Astrocyte of the spinal cord (primary cell): ENCODE measurements around the gene PRCC.

Experiments used
- DNase-seq: peaks from one replicate; pipeline ENCODE4 v3.0.0; 2011; ENCODE audit warnings: low read depth, low spot score
- H3K4me3 ChIP-seq: 2 replicates; pipeline ENCODE4 v1.5.1; 2011; ENCODE audit warnings: low read depth, mild to moderate bottlenecking, low read length, moderate library complexity
- in situ Hi-C: cut with HindIII; loops from 2 replicates; pipeline ENCODE4 v1.10.0; 2017; ENCODE audit warnings: low sequenced_read_pairs
- TF ChIP-seq, protein P1 (sequence below): IDR thresholded peaks from 2 replicates; pipeline ENCODE4 v1.5.1; 2012; ENCODE audit warnings: low read depth, mild to moderate bottlenecking, low read length, inconsistent platforms

PRCC gene

DNA sequence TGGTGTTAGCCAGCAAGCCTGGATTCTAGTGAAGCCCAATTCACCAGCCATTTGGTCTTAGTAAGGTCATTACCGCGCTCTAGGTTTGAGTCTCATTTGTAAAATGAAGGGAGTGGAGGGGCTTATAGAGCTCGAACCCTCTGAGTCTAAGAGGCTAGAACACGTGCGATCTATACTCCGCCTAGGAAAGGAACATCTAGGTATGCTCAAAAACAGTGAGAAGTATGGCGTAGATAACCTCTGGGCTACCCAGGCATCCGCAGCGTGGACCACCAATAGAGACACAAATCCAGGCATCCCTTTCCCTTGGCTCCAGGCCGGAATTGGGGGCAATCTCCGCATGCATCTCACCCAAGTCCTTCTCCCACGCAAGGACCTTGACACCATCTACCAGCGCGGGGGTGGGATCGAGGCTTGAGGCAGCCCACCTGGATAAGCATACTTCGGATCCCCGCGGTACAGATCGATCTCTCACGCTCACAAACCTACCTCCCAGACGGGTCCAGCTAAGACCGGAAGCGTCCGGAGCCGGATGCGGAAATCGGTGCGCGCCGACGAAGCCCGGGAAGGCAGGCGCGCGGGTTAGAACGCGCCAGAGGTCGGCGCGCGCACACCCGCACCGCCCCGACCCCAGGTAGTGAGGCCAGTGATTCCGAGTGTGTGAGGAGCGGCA is 39.3 kb upstream of the PRCC start, which contains the start of gene METTL25B:
Gene METTL25B (plus strand): TSS at position 544 of the 673 bp plus-strand sequence. CDS start 636 bp downstream, outside the sequence.
- H3K4me3 ChIP-seq, result peak within 1 kb of the TSS; percentile 96
- peak; percentile 78 for DNase-seq
- TF ChIP-seq, protein P1, sequence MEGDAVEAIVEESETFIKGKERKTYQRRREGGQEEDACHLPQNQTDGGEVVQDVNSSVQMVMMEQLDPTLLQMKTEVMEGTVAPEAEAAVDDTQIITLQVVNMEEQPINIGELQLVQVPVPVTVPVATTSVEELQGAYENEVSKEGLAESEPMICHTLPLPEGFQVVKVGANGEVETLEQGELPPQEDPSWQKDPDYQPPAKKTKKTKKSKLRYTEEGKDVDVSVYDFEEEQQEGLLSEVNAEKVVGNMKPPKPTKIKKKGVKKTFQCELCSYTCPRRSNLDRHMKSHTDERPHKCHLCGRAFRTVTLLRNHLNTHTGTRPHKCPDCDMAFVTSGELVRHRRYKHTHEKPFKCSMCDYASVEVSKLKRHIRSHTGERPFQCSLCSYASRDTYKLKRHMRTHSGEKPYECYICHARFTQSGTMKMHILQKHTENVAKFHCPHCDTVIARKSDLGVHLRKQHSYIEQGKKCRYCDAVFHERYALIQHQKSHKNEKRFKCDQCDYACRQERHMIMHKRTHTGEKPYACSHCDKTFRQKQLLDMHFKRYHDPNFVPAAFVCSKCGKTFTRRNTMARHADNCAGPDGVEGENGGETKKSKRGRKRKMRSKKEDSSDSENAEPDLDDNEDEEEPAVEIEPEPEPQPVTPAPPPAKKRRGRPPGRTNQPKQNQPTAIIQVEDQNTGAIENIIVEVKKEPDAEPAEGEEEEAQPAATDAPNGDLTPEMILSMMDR, result no peak
- in situ Hi-C loops, result no loop called here

DNA sequence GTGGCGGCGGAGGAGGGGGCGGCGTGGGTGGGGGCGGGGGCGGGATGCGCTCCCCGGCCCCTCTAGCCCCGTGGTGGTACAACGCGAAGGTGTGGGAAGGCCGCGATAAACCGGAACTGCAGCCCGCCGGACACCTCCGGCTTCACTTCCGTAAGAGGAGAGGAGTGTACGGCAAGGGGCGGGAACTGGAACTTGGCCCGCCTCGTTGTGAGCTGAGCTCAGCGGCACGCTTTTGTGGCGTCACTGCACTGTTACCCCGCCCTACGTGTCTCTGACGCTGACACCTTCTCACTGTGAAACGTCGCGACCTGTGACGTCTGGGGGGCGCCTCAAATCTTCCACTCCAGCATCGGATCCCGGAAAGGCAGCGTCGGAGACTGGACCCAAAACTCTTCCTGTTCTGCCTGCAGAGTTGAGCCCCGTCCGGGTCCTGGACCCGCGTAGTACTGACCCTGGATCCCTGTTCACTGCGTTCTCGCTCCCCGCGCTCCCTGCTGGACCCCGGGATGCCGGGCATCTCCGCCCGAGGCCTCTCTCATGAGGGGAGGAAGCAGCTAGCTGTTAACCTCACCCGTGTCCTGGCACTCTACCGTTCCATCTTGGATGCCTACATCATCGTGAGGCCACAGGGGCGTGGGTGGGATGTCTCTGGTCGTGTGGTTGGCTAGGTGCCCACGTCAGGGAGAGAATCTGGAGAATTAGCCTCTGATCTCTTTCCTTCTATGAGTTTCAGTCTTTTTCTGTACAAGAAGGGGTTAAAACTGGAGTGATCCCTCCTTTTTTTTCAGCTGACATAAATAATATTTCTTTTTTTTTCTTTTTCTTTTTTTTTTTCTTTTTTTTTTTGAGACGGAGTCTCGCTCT is 38.5 kb upstream of the PRCC start, which contains the start of gene ISG20L2:
Gene ISG20L2 (minus strand): TSS at position 168 of the 864 bp plus-strand sequence. CDS start 1,114 bp downstream, outside the sequence.
- peak; percentile 99 for DNase-seq
- TF ChIP-seq, protein P1, result no peak
- in situ Hi-C loops, result no loop called here
- H3K4me3 ChIP-seq, result peak within 1 kb of the TSS; percentile 96

- TF ChIP-seq, protein P1, result no peak
- in situ Hi-C loops, result no loop called here
- DNase-seq, result no peak
- H3K4me3 ChIP-seq, result no peak overlapping the region
These were observed 33.2 kb upstream of the PRCC start for GRCh38 chr1:156733989-156734584.

DNA sequence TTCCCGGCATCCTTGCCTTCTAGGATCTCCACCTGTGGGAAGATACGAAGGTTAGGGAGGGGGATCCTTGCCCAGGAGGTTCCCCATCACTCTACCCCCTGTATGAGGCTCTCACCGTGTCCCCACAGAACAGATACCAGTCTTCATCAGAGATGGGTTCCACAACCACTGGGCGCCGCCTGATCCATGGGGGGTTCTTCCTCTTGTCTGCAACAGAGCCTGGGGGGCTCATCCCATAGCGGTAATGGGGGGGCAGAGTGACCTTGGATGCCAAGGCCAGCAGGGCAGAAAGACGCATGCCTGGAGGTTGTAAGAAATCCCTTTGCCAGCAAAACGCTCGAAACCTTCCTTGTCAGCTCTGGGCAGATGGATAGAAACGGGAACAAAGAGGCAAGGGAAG is 28.9 kb upstream of the PRCC start:
- no peak overlapping the region for H3K4me3 ChIP-seq
- in situ Hi-C loops, result no loop called here
- TF ChIP-seq, protein P1, result no peak
- no peak for DNase-seq

- no peak for DNase-seq
- no peak overlapping the region for H3K4me3 ChIP-seq
- TF ChIP-seq, protein P1, result no peak
- in situ Hi-C loops, result no loop called here
These were observed 28.4 kb upstream of the PRCC start for GRCh38 chr1:156738916-156739315.

DNA sequence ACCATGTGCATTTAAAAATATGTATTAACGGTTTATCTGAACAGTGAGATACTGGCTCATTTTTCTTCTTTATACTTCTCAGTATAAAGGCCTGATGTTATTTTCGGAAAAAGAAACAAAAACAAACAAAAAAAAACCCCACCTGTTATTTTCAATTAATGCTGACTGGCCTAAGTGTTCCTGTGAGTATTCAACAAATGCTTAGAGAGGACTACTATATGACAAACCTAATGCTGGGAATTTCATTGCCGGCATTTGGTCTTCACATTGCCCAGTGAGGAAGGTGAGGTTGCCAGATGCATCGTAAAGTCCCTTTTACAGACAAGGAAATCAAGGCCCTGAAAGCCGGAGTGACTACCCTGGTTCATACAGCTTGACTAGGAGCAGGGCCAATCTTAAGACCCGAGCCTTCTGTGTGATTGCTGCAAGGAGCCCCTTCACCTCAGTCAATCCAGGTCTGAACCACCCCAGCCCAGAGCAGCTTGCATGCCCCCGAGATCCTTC is 27.0 kb upstream of the PRCC start:
- DNase-seq, result no peak
- in situ Hi-C loops, result no loop called here
- TF ChIP-seq, protein P1, result no peak
- H3K4me3 ChIP-seq, result peak overlapping the region; percentile 83
